H54 (cell line): ENCODE results near the gene JOSD2.
"Not testable (repeated sequence)": the region's sequence is repeated elsewhere in the genome, so short reads cannot be mapped to it uniquely, and the experiment has no call there.

Experiments used
- DNase-seq: peaks from one replicate; pipeline ENCODE4 v3.0.0; 2011; ENCODE audit warnings: low spot score, mixed read lengths; ENCODE audit not compliant: insufficient read length
- FAIRE-seq: peaks from 3 replicates; lab custom pipeline; 2011; peaks lifted over from hg19 to GRCh38; lab: Jason Lieb, UNC
- POLR2A ChIP-seq: IDR thresholded peaks from 2 replicates; pipeline ENCODE4 v1.6.1; 2011; ENCODE audit warnings: low read depth, mild to moderate bottlenecking, low read length

The JOSD2 gene

DNA sequence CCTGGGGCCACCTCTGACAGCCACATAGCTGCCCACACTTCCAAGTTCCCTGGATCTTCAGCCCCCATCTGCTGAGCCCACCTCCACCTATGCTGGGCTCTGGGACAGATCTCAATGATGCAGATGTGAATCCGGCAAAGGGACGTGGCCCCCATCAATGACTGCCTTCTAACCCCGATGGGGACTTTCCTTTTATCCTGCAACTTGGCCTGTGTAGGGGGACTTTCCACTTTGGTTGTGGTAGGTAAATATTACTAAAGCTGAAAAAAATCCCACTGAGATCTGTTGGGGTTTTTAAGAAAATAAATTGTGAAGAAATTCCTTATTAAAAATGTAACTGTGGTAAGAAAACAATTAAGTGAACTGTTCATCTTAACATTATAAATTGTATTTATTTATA lies 23.5 kb upstream of the JOSD2 start:
- no peak for TF ChIP-seq POLR2A
- DNase-seq (no peak), FAIRE-seq (no peak)

DNA sequence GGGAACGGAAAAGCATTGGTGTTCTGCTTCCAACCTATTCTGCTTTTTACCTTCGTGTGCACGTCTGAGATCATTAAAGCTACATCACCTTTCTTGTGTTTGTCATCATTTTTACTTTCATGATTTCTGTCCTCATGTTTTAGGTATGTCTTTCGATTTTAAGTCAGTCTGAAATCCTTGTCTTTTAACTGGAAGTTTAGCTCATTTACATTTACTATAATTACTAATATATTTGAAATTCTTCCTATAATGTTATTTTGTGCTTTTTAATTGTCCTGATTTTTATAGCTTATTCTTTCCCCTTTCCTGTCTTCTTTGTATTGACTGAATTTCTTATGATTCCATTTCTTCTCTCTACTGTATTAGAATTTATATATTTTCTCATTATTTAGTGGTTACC lies 22.0 kb upstream of the JOSD2 start:
- FAIRE-seq: no peak
- DNase-seq: no peak
- no peak for TF ChIP-seq POLR2A

DNA sequence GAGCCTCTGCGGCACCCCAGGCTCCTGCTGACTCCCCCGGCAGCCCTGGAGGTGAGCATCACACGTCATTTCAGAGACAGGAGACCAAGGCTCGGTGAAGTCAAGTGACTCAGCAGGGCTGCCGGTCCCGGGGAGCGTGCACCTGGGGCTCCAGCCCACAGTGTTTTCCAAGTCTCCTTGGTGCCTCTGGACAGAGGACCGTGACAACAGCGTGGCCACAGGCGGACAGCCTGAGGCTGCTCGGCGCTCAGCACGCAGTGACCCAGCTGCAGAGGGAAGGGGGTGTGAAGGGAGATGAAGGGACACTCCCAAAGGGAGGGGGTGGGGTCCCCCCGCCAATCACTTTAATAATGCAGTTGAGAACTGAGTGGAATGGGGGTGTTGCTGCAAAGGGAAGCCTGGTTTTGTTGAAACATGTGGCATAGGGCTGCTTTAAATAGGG lies 20.2 kb upstream of the JOSD2 start:
- TF ChIP-seq POLR2A: no peak
- DNase-seq (no peak), FAIRE-seq (no peak)

DNA sequence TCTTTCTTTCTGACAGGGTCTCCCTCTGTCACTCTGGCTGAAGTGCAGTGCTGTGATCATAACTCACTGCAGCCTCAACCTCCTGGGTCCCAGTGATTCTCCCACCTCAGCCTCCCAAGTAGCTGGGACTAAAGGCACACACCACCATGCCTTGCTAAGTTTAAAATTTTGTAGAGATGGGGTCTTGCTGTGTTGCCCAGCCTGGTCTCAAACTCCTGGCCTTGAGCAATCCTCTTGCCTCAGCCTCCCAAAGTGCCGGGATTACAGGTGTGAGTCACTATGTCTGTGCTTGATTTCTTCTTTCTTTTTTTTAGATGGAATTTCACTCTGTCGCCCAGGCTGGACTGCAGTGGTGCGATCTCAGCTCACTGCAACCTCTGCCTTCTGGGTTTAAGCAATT lies 17.1 kb upstream of the JOSD2 start:
- not testable (repeated sequence) for DNase-seq, FAIRE-seq

DNA sequence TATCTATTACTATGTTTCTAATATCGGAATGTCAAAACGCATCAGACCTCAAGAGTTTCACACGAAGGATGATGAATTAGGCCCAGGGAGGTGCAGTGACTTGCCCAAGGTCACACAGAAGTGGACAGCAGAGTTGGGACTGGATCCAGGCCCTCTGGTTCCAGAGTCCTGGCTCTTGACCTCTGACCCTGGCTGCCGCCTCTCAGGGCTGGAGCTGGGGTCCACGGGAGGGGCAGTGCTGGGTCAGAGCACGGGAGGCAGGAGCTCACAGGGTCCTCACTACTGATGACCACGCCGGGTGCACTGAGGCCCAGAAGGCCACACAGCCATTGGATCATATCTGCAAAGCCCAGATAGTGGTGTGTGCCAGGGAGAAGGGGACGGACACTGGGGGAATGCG lies 11.9 kb upstream of the JOSD2 start:
- FAIRE-seq: no peak

DNA sequence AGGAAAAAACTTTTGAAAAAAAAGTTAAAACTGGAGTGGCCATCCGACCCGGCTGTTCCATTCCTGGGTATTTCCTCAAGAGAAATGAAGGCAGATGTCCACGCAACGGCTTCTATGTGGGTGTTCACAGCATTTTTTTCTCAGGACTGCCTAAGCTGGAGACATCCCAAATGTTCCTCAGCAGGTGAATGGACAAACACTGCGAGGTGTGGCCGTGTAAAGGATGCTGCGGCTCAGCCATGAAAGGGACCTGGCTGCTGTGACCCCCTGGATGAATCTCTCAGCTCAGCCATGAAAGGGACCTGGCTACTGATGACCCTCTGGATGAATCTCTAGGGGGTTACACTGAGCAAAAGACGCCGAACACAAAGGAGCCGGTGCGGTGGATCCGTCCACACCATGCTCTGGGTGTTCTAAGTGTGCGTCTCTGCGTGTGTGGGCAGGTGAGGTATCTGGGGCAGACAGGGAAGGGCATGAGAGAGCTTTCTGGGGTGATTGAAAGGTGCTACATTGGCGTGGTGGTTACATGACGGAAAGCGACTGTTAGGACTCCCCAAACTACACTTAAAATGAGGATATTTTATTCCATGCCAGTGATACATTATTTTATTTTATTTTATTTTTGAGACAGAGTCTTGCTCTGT lies 10.0 kb upstream of the JOSD2 start:
- DNase-seq: no peak
- TF ChIP-seq POLR2A: no peak
- no peak for FAIRE-seq

More for the DNA sequence above, 11.9 kb upstream of the JOSD2 start:
- no peak for DNase-seq
- no peak for TF ChIP-seq POLR2A

DNA sequence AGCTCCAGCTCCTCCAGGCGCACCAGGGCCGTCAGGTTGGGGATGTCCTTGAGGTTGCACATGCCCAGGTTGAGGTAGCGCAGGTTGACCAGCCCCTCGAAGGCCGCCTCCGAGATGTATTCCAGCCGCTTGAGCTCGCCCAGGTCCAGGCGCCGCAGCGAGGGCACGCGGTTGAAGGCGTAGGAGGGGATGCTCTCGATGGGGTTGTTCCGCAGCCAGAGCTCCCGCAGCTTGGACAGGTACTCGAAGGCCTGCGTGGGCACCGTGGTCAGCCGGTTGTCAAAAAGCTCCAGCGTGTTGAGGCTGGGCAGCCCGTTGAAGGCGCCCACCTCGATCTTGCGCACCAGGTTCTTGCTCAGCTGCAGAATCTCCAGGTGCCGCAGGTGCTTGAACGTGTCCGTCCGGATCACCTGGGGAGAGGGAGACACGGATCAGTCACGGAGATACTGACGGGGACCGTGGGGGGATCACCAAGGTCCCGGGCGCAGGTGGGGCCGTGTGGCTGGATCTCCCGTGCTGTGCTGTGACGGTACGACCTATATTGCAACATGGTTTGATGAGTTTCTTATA lies 8.1 kb upstream of the JOSD2 start:
- TF ChIP-seq POLR2A: no peak
- FAIRE-seq (no peak), DNase-seq (no peak)

DNA sequence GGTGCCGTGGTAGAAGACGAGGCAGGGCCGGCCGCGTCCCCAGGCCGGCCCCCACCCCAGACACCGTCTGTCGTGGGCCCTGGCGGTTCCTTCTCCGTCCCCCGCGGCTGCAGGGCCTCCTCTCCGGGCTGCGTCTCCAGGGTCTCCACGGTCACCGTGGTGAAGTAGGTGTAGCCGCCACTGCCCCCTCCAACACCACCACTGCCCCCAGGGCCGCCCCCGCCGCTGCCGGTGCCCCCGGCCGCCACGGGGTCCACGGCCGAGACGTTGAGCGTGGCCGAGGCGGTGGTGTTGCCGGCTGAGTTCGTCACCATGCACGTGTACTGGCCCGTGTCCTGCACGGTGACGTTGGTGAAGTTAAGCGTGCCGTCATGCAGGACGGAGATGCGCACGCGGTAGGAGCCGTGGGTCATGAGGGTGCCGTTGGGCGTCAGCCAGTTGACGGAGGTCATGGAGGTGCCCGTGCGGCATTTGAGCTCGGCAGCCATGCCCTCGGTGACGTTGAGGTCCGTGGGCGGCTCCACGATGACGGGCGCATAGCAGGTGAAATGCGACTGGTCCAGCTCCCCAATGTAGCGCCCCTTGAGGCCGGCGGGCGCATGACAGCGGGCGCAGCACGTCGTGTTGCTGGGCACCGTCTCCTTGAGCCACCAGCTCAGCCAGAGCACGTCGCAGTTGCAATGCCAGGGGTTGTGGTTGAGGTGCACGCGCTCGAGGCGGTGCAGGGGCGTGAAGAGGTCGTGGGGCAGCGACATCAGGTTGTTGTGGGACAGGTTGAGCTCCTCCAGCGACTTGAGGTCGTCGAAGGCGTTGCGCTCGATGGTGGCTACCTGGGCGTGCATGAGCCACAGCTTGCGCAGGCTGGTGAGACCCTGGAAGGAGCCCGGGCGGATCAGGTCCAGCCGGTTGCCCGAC lies 7.4 kb upstream of the JOSD2 start:
- no peak for DNase-seq
- FAIRE-seq: no peak

DNA sequence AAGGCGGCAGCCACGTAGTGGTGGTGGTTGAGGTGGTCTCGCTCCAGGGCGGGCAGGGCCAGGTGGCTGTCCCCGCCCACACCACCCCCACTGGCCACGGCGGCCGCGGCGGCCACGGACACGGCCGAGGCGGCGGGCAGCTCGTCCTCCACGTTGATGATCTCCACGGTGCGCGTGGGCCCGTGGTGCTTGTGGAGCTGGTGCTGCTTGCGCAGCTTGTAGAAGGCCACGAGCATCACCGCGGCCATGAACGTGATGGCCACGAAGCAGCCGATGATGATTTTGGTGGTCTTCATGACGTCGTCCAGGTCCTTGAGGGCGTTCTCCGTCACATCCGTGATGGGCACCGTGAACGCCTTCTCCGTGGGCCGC lies 6.7 kb upstream of the JOSD2 start:
- no peak for DNase-seq
- FAIRE-seq: no peak
- TF ChIP-seq POLR2A: no peak

More for the DNA sequence above, 7.4 kb upstream of the JOSD2 start:
- no peak for TF ChIP-seq POLR2A

DNA sequence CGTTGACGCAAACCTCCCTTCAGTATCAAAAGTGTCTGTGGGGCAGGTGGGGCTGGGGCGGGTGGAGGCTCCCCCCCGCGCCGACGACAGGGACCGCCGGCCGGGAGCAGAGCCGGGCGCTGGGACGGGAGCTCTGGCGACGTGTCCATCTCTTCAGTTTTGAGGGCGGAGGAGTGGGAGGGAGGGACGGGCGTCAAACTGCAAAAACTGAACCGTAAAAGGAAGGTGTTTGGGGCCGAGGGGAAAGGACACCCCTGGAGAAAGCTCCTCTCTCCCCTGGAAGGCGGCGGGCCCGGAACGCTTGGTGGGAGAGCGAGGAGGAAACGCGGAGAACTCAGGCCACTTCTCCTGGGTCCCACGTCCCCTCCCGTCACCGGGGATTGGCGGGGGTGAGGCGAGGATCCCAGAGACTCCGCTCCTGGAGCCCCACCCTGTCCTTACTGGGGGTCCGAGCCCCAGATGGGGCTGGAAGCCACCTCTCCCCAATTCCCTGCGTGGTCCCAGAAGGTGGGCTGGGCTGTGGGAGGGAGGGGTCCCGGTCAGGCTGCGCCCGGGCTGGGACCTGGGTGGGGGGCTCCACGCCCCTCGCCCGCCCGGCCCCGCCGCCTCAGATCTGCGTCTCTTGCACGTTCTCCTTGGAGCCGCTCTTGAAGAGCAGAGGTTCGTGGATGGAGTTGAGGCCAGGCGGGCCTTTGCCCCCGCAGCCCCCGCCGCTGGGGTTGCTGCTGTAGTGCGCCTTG lies 6.1 kb upstream of the JOSD2 start:
- DNase-seq: no peak
- FAIRE-seq: no peak
- no peak for TF ChIP-seq POLR2A

DNA sequence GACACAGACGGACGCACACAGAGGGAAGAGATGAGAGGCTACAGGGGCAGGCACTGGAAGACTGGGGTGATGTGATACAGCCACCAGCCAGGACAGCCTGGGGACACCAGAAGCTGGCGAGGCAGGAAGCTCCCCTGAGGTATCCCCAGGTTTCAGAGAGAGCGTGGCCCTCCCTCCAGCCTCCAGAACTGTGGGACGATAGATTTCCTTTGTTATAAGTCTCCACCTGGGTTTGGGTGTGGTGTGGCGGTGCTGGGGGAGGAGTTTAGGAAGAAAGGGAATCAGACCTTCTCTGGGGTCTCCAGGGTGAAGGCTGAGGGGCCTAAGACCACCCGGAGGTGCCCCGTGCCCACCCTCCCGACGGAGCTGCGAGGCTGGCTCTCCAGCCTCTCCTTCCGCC lies 5.5 kb upstream of the JOSD2 start:
- FAIRE-seq (no peak), DNase-seq (no peak)
- TF ChIP-seq POLR2A: no peak

DNA sequence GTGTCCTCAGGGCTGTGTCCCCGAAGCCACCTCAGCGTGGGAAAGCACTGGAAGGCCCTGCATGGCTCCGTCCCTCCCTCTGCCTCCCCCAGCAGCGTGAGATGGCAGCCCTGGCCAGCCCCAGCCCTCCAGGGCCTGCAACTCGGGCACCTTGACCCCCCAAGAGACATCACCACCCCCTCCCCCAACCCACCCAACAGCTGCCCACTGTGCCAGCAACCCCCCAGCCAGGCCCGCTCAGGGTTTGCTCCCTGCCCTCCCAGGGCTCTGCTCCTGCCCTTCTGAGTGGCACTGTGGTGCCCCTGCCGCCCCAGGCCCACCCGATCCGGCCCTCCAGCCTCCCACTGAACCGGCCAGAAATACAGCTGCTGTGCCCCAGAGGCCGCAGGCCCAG lies 4.2 kb upstream of the JOSD2 start:
- FAIRE-seq (no peak), DNase-seq (no peak)
- TF ChIP-seq POLR2A: no peak

DNA sequence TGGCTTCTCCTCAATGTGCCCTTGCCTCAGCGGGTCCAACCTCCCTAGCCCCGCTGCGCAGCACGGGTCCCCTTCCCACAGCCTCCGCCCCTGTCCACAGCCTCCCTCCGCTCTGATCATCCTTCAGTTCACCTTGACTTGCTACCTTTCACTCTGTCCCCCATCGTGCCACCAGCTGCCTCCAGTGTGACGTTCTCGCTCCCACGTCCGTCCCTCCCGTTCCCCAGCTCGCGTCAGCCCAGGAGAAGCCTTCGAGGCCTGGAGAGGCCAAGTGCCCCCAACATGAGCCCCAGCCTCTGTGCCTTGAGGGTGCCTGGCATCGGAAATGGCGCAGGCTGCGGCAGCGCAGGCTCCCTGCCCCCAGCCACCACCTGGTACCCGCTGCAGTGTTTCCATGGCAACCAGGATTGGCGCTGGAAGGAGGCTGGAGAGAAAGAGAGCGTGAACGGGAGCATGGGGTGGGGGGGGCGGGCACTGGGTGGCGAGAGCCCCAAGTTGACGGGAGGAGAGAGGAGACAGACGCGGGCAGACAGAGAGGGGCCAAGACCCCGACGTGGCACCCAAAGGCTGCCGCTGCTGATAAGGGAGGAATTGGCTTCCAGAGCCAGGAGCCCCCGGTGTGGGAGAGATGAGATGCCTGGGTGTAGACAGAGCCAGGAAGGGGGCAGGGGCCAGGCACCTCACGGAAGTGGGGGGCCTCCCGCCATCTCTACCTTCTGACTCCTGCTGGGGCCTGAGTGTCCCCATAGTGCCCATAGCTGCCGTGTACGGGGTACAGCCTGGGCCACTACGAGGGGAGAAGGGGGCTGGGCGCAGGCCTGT lies 3.6 kb upstream of the JOSD2 start:
- FAIRE-seq: no peak
- no peak for DNase-seq
- no peak for TF ChIP-seq POLR2A
